GM18517 (cell line): ENCODE measurements around the gene MICAL3.

ENCODE experiments used
- ATAC-seq: cut with Tn5 transposase; IDR thresholded peaks from one replicate; pipeline ENCODE4 v1.9.1; 2021; ENCODE audit warnings: mild to moderate bottlenecking, moderate library complexity; ENCODE audit not compliant: unreplicated experiment

MICAL3 gene

DNA sequence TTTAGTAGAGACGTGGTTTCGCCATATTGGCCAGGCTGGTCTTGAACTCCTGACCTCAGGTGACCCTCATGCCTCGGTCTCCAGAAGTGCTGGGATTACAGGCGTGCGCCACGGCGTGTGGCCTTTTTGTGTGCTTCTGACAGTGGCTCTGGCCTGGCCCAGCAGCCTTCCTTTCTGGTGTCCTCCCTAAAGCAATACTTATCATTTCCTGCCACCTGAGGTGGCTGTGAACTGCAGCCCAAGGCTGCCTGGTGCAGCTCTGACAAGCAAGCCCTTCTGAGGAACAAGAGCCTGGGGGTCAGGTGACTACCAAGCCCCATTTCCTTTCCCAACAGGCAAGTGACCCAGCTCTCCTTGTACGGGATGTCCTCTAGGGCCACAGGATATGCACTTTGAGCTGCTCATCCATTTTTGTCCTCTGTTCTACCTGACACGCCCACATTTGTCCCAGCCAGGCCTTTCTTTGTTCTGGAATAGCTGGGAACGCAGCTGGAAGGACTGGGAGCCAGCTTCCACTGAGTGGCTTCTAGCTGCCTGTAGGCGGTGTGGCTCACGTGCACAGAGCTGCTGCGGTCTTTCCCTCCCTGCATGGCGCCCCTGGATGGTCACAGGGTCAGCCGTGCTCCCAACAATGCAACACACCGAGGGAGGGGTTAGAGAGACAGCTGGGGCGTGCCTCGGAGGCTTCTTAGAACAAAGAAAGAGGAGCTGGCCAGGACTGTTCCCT, 237.8 kb downstream of the MICAL3 start:
- ATAC-seq, result no peak

DNA sequence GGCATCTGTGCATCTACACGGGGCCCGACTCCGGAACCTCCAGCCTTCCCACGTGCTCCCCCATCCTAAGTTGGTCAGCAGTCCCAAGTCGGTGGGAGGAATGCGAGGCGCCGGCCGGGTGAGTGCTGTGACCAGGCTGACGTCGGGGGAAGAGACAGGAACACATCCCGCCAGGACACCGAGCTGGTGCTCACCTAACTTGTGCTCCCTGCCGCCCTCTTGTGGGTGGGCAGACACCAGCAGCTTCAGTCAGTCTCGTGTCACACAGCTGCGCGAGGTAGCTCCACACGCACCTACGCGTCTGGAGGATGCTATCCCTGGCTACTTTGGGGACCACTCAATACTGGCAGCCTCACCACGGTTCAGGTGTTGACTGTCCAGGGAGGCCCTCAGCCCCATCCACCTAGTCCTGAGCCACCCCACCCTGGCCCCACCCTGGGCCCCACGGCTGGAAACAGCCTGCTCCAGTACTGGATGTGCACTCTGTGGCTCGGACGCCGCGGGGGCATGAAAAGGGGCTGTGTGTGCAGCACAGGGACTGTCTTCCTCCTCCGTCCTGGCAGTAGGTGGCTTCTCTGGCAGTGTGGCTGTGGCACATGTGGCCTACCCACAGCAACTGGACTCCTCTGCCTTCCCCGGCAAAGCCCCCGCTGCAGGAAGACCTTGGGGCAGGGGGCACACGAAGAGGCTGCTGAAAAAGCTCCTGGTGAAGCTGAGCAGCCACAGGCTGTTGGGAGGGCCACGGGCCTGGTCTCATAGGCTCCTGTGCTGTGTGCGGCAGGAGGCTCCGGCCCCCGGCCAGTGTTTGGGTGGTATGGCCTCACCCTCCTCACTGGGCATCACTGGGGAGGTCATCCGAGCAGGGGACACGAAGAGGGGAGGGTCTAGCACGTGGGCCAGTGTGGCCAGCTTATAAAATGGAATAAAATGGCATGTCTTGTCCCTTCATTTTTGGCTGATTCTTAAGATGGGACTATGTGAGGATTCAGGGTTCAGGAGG, 238.9 kb downstream of the MICAL3 start:
- no peak for ATAC-seq

DNA sequence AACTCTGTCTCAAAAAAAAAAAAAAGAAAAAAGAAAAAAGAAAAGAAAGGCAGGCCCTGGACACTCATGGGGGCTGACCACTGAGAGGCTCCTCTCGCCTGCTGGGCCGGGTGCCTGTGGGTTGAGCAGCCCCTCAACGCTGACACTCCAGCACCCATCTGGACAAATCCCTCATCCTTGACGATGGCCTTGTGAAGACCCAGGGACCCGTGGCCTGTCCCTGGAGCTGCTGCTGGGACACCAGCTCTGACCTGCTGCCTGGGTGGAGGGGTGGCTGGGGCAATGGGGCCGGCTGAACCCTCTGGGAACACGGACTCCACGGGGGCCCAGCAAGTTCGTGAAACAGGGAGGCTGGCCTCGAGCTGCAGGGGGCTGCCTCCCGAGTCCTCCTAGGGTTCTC, 239.6 kb downstream of the MICAL3 start:
- ATAC-seq, result no peak

DNA sequence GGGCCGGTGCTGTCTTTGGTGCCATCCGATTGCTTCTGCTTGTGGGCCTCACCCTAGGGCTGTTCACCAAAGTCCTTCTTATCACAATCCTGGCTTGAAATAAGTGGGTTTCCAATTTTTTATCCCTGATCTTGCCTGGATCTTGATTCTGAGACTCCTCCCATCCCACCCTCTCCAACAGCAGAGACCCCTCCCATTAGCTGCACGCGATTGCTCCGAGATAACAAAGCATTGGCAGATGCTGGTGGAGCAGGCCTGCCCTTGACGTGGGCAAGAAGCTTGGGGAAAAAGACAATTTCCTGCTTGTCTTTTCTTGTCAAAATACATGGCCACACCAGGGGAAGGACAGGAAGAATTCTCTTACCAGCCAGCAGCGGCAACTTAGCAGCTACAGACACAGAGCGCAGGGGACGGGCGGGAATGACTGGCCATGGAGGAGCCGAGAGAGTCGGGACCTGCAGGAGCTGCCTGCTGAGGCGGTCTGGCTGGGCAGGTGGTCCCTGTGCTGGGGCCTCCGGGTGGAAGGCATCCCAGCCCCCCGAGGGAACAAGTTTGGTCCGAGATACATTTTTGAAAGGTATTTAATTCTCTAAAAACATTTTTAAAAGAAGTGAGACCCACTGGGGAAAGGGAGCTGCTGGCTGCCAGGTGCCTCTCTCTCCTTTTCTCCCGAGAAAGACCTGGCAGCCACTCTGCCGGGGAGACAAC, 240.4 kb downstream of the MICAL3 start:
- ATAC-seq, result no peak

DNA sequence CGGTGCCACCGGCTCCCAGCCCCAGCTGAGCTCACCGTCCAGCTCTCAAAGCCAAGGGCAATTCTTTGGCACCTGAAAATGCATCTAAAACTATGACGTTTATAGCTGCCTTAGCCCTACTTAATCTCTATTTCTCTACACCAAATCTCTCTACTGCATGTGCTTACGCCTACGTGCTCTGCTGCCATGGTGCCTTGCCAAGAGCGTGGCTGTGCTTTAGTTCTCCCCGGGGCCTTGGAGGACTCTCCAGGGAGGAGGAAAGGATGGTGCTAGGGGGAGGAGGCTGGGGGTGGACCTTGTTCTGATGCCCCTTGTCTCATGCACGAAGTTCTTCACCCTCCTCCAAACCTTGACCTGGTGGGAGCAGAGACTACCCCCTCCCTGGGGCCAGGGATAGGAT, 241.0 kb downstream of the MICAL3 start:
- ATAC-seq, result no peak

DNA sequence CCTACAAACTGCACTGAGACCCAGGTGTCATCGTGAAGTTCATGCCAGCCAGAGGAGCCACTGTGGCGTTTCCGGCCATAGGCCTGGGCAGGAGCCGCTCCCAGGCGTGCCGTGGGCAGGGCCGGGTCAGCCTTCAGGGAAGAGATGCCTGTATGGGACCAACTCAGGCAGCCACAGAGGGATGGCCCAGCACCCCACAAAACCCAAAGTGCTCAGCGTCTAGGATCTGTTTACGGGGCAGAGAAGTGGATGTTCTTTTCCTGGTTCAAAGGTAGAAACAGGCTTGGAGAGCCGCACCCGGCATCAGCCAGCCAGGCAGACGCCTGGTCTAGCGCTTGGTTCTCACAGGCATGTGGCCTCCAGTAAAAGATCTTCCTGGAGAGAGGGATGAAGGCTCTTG, 241.7 kb downstream of the MICAL3 start:
- ATAC-seq, result no peak

DNA sequence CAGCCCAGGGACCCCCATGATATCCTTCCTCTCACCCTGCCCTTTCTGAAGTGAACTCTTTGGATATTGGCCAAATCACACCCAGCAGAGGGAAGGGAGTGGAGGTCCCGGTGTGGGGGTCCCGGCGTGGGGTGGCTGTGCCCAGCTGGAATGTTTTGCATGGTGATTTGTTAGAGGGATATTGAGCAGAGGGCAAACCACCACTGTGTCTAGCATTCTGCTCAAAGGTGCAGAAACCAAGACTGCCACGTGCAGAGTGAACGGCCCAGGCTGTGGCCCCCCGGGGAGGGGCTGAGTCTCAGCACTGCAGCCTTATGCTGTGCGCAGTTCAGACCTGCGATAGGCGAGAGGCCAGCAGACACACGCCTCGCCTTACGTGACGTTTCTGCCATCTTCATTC, 242.2 kb downstream of the MICAL3 start:
- no peak for ATAC-seq

DNA sequence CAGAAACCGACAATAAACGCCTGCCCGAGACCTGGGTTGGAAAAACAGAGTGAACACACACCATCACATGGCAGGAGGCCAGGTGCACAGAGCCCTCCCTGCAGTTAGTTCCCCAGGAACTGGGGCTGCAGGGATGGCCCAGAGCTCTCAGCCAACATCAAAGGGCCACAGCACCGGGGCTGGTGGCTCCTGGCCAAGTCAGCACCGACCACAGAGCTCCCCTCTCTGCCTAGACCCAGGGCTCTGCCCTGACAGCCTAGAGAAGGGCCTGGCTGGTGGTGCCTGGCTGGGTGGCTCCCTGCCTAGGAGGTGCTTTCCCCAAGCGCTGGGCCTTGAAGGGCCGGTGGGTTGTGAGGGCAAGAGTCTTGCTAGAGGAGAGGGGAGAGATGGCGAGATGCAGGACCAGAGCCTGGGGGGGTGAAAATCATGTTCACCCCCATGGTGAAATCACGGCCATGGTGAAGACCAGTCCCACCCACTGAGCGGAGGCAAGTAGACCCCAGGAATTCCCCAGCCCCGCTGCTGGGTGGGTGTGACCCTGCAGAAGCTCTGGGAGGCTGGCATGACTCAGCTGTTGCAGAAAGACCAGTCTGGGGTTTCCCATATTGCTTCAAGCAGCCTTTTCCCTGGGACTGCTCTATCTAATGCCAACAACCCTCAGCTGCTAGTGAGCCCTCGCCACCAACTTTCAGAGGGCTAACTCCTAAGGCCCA, 242.9 kb downstream of the MICAL3 start:
- peak; percentile 33 for ATAC-seq

DNA sequence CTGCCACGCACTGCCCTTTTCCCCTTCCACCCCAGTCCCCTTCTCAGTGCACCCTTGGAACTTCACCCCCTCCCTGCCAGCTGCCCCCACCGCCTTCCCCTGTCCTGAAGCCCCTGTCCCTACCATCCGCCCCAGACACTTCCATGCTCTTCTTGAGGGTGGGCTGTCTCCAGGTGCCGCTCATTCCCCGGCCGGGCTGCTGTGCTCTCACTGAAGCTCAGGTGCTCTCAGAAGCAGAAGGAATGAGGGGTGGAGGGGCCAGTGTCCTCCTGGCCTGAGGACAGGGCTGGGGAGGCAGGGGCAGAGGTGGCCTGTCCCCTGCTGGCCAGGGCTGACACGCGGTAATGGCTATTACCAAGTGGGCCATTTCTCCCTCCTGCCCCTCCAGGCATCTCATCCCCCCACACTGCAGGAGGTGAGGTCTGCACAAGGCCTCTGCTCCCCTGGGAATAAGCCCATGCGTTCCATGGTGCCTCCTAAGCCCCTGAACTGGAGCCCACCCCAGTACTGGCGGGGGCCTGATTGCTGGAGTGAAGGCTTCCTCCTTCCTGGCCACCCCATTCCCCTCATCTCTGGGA, 243.5 kb downstream of the MICAL3 start:
- no peak for ATAC-seq

DNA sequence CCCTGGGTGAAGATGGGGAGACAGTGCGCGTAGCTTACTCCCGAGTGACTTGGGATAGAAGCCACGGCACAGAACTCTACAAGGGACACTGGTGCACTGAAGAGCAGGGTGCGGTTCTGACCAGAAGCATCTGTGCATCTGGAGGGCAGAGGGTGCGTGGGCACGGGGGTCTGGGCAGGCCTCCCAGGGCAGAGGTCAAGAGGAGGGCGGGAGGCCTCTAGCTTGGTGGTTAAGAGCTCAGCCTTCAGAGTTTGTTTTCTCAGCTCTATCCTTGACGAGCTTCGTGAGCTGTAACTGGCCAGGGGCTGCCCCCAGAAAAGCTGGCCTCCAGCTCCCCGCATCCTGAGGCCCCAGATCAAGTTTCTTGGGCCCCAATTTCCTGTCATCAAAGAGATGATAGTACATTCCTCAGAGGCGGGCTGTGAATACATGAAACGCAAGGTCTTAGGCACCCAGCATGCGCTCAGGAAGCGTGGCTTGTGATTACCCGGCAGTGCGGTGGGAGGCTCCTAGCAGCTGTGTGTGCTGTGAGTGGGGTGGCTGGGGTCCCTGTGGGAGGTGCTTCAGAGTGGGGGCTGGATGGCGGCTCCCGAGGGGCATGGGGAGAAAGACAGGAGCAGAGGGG, 244.1 kb downstream of the MICAL3 start:
- ATAC-seq, result no peak

DNA sequence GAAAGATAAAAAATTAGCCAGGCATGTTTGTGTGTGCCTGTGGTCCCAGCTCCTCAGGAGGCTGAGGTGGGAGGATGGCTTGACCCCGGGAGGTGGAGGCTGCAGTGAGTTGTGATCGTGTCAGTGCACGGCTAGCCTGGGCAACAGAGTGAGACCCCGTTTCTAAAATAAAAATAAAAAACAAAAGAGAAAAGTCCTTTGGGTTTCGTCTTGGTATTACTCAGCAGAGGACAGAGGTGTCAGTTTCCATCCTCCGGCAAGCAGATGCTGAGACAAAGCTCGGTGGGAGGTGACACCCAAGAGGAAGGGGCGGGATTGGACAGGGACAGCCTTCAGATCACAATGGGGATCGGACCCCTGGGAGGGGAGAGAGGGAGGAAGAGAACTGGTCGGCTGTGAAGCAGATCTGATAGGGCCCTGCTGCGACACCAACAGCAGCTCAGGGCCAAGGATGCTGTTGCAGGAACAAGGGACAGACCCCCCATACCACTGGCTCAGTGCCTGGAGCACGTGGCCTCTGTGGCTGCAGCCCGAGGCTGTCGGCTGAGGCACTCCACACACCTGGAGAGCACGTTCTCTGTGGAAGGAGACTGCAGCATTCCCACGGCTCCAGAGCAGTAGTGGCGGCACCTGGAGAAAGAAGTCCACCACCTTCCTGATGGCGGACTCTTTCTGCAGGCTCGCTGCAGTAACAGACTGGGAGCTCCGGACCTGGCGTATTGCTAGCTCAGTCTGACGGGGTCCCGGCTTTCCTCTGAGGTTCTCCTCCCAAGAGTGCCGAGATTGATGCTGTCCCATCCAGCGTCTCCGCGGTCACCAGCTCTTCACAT, 244.9 kb downstream of the MICAL3 start:
- ATAC-seq, result peak; percentile 37

DNA sequence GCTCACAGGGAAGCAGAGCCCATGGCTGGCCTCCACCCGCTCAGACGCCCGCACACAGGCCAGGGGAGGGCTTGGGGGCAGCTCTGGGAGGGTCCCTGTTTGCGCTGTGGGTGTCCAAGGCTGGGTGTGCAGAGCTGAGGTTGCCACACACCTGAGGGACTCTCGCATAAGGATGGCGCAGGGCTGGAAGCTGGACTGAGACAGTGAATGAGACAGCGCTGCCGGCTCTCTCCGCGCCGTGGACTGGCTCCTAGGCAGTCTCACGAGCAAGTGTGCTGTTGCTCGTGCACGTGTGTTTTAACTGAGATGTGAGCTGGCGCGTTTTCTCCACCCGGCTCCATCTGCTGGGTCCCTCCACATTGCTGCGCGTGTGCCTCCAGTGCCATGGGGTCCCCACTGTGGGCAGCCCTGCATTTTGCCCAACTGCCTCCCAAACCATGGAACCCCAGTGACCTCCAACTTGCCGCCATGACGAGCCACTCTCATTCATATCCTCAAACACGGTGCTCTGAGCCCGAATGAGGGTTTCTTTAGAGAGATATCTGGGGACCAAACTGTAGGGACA, 245.9 kb downstream of the MICAL3 start:
- no peak for ATAC-seq

DNA sequence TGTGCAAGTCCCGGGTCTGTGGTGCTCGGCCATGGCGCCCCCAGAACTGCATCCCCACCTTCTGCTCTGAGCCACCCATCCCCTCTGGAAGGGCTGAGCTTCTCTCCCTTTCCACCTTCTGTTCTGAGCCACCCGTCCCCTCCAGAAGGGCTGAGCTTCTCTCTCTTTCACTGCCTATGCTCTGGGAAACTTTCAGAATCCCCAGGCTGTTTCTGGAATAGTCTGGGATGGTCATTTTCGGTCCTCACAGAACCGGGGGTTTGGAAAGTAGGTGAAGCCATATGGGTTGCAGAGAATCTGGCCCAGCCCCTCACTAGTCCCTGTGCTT, 246.7 kb downstream of the MICAL3 start:
- no peak for ATAC-seq

DNA sequence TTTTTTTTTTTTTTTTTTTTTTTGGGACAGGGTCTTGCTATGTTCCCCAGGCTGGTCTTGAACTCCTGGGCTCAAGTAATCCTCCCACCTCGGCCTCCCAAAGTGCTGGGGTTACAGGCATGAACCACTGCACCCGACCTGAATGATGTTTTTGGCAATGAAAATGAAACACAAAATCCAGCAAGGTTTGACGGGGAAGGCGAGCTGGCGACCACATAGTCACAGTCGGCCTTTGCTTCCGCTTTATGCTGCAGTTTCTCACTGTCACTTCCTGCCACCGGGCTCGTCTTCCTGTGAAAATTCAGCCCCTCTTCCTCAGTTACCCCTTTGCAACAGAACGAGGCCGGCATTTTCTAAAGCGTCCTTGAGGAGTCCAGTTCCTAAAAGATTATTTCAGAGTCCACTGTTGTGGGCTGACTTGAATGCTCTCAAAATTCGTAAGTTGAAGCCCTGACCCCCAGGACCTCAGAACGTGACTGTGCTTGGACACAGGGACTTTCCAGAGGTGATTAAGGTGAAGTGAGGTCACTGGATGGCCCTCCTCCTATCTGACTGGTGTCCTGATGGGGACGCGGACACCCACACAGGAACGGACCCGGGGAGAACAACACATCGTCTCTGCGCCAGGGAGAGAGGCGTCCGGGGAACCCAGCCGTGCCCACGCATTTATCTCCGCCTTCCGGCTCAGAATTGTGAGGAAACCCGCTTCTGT, 247.2 kb downstream of the MICAL3 start:
- ATAC-seq, result peak; percentile 33

DNA sequence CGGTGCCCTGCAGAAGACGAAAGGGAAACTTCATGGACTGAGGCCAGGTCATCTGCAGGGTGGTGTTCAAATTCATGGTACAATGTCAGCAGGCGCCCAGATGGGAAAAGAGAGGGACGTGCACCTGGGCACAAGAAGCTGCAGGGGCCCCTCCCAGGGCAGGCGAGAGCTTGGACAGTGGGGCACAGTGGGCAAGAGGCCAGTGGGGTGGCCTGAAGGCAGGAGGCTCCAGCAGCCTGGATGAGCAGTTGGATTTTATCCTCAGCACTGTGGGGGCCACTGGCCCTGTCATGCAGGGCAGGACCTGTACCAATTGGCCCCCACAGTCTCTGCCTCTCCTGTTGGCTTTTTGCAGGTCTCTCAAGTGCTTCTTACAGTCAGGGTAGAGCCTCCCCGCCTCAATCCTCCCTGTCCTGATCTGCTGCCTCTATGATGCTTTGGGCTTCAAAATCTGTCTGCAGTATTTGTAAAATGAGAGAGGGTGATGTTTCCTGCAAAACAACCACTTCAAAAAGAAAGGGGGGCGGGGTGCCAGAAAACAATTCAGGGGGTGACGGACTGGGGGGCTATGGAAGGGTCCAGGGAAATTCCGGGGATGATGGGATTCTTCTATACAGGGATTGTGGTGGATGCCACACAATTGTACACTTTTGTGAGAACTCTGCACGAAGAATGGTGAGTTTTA, 248.4 kb downstream of the MICAL3 start:
- no peak for ATAC-seq

DNA sequence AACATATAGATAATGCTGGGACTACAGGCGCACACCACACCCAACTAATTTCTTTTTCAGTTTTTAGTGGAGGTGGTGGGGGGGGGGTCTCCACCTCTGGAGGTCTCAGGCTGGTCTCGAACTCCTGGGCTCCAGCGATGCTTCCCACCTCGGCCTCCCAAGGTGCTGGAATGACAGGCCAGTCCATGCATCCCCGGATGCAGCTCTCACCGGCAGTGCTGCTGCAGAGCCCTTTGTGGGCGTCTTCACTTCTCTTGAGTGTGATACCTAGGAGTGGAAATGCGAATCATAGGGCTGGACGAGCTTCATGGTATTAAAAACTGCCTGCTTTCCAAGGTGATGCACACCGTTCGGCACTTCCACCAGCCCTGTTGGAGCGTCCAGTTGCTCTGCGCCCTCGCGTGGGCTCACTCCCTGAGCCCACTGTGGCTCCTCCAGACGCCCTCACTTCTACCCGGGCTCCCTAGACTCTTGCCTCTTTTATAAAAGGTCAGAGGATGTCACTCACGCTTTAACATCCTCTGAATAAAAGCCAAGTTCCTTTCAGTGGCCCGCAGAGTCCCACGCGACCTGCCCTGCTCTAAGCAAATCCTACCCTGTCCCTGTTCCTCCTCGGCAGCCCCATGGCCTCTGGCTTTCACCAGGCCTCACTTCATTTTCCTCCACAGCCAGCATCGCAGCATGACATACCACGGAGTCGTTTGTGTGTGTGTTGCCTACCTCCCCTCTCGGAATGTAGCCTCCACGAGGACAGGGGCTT, 249.3 kb downstream of the MICAL3 start:
- no peak for ATAC-seq
